GM12875 (cell line): ENCODE measurements around the gene LY6G5C.

ENCODE experiments used
- H3K4me3 ChIP-seq: one replicate; pipeline ENCODE4 v1.5.1; 2011; ENCODE audit warnings: low read depth, low read length, control low read depth
- CTCF ChIP-seq: IDR thresholded peaks from 2 replicates; pipeline ENCODE4 v1.5.1; 2011; ENCODE audit warnings: low read depth, mild to moderate bottlenecking, control low read depth, inconsistent platforms, low read length, moderate library complexity, borderline replicate concordance; ENCODE audit not compliant: insufficient read depth

LY6G5C gene

GRCh38 chr6:31720196-31720770 lies 39.4 kb upstream of the LY6G5C start:
- H3K4me3 ChIP-seq, result no peak overlapping the region
- TF ChIP-seq CTCF, result no peak

GRCh38 chr6:31719001-31719400 lies 38.1 kb upstream of the LY6G5C start:
- no peak for TF ChIP-seq CTCF
- H3K4me3 ChIP-seq, result no peak overlapping the region

GRCh38 chr6:31718265-31718664 lies 37.4 kb upstream of the LY6G5C start:
- H3K4me3 ChIP-seq, result no peak overlapping the region

GRCh38 chr6:31717499-31718222 lies 36.8 kb upstream of the LY6G5C start:
- 0 out of 2 replicates have a peak, but pooled peaks have one; percentile 4 for TF ChIP-seq CTCF

More at GRCh38 chr6:31718265-31718664, 37.4 kb upstream of the LY6G5C start:
- no peak for TF ChIP-seq CTCF

GRCh38 chr6:31715022-31715958 lies 34.4 kb upstream of the LY6G5C start, which contains the start of gene LY6G6D:
Gene LY6G6D (plus strand): TSS chr6:31715348. CDS start chr6:31715356, 8 bp downstream.
- no peak for TF ChIP-seq CTCF
- H3K4me3 ChIP-seq, result no peak within 1 kb of the TSS

More at GRCh38 chr6:31717499-31718222, 36.8 kb upstream of the LY6G5C start:
- H3K4me3 ChIP-seq, result no peak overlapping the region

GRCh38 chr6:31713991-31714684 lies 33.3 kb upstream of the LY6G5C start:
- no peak overlapping the region for H3K4me3 ChIP-seq
- no peak for TF ChIP-seq CTCF
